ENCODE data around the gene DAPL1. TPM values are rescaled to one million over a fixed set of nuclear protein-coding genes. Genes with fewer than 3 reads are reported as not detected.

The DAPL1 gene
- total RNA-seq, 1 donor from 2014 or later, result 101 TPM

DNA sequence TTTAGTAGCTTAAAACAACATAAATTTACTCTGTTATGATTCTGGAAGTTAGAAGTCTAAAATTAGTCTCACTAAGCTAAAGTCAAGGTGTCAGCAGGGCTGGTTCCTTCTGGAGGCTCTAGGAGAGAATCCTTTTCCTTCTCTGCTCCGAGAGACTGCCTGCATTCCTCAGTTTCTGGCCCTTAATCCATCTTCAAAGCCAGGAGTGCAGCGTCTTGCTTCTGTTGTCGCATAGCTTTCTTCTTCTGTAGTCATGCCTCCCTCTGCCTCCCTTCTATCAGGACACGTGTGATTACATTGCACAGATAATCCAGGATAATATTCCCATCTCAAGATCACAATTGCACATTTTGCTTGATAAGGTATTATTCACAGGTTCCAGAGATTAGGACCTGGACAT, 35.1 kb downstream of the DAPL1 start:
- no peak for TF ChIP-seq POLR2A (IDR thresholded peaks at IDR 0.05)
- no peak for TF ChIP-seq POLR2AphosphoS5 (IDR thresholded peaks at IDR 0.05; ENCODE audit: insufficient read depth in 1 of 2, low read depth in 1 of 2)
- TF ChIP-seq, protein P1, sequence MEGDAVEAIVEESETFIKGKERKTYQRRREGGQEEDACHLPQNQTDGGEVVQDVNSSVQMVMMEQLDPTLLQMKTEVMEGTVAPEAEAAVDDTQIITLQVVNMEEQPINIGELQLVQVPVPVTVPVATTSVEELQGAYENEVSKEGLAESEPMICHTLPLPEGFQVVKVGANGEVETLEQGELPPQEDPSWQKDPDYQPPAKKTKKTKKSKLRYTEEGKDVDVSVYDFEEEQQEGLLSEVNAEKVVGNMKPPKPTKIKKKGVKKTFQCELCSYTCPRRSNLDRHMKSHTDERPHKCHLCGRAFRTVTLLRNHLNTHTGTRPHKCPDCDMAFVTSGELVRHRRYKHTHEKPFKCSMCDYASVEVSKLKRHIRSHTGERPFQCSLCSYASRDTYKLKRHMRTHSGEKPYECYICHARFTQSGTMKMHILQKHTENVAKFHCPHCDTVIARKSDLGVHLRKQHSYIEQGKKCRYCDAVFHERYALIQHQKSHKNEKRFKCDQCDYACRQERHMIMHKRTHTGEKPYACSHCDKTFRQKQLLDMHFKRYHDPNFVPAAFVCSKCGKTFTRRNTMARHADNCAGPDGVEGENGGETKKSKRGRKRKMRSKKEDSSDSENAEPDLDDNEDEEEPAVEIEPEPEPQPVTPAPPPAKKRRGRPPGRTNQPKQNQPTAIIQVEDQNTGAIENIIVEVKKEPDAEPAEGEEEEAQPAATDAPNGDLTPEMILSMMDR (IDR thresholded peaks at IDR 0.05), result no peak
- Histone ChIP-seq H3K9me3 (no peaks in the 10 kb centered on the region), H3K27ac (no peak overlapping the region), H3K27me3 (no peaks in the 10 kb centered on the region), H3K4me3 (no peak overlapping the region), H3K36me3 (no peaks in the 10 kb centered on the region), H3K4me1 (no peaks in the 10 kb centered on the region)
- DNase-seq (ENCODE audit: extremely low spot score in 2 of 2), result no peak
- intact Hi-C loops (cut with DNase I), result no loop called here

DNA sequence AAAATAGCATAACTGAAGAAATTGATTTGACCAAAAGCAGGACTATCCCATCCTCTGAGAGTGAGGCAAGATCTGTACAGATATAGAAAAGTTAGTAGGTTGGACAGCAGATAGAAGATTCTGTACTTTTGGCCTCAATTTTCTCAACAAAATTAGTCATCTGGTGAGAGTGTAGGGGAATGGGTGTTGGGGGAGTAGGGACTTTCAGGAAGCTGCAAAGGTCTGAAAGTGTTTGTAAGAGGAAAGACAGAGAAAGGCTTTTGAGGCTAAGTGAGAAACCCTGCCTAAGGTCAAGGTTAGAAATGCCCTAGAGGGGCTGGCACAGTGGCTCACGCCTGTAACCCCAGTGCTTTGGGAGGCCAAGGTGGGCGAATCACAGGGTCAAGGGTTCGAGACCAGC, 40.3 kb downstream of the DAPL1 start:
- Histone ChIP-seq H3K9me3 (no peaks in the 10 kb centered on the region), H3K36me3 (no peaks in the 10 kb centered on the region), H3K4me3 (no peak overlapping the region), H3K4me1 (no peaks in the 10 kb centered on the region), H3K27ac (no peak overlapping the region), H3K27me3 (no peaks in the 10 kb centered on the region)
- intact Hi-C loops (cut with DNase I), result no loop called here
- TF ChIP-seq POLR2A (IDR thresholded peaks at IDR 0.05) (no peak), POLR2AphosphoS5 (IDR thresholded peaks at IDR 0.05; ENCODE audit: insufficient read depth in 1 of 2, low read depth in 1 of 2) (no peak)
- TF ChIP-seq, protein P1 (IDR thresholded peaks at IDR 0.05), result no peak
- no peak for DNase-seq (ENCODE audit: extremely low spot score in 2 of 2)

DNA sequence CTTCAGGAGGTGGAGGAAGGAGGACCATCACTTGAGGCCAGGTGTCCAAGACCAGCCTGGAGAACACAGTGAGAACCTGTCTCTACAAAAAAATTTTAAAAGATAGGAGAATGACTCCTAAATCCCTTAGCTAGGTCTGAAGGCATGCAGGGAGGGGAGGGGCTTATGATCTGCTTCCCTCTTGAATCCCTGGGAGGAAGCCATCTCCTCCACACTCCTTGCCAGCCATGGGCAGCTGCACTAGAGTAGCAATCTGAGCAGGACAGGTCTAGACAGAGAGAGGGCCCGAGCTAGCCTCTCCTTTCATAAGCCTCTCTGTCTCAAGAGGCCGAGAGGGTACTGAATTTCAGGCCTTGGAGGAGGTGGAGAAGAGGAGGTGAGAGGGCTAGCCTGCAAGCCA, 42.5 kb downstream of the DAPL1 start:
- no peak overlapping the region for H3K4me3 ChIP-seq
- no peak for DNase-seq (ENCODE audit: extremely low spot score in 2 of 2)
- H3K36me3 ChIP-seq, result no peaks in the 10 kb centered on the region
- H3K9me3 ChIP-seq, result no peaks in the 10 kb centered on the region
- TF ChIP-seq, protein P1 (IDR thresholded peaks at IDR 0.05), result no peak
- no peak for TF ChIP-seq POLR2A (IDR thresholded peaks at IDR 0.05)
- peaks cover 13% of the 10 kb centered on the region for H3K4me1 ChIP-seq
- H3K27ac ChIP-seq, result no peak overlapping the region
- intact Hi-C loops (cut with DNase I), result no loop called here
- H3K27me3 ChIP-seq, result no peaks in the 10 kb centered on the region

- Histone ChIP-seq H3K9me3 (no peaks in the 10 kb centered on the region), H3K27me3 (no peaks in the 10 kb centered on the region), H3K4me1 (peaks cover 29% of the 10 kb centered on the region), H3K27ac (peak overlapping the region; percentile 56), H3K4me3 (no peak overlapping the region), H3K36me3 (no peaks in the 10 kb centered on the region)
- no peak for TF ChIP-seq POLR2A (IDR thresholded peaks at IDR 0.05)
- TF ChIP-seq, protein P1 (IDR thresholded peaks at IDR 0.05), result no peak
- TF ChIP-seq POLR2AphosphoS5 (IDR thresholded peaks at IDR 0.05; ENCODE audit: insufficient read depth in 1 of 2, low read depth in 1 of 2), result peak in 1 of 2 donors; percentile 76
- no peak for DNase-seq (ENCODE audit: extremely low spot score in 2 of 2)
- intact Hi-C loops (cut with DNase I), result no loop called here
Measured at GRCh38 chr2:158841850-158842249, 46.7 kb downstream of the DAPL1 start.

GRCh38 chr2:158845444-158845843, 50.3 kb downstream of the DAPL1 start:
- intact Hi-C loops (cut with DNase I), result no loop called here
- H3K4me1 ChIP-seq, result peaks cover 29% of the 10 kb centered on the region
- H3K4me3 ChIP-seq, result no peak overlapping the region
- no peak for DNase-seq (ENCODE audit: extremely low spot score in 2 of 2)
- no peaks in the 10 kb centered on the region for H3K36me3 ChIP-seq
- no peak for TF ChIP-seq POLR2AphosphoS5 (IDR thresholded peaks at IDR 0.05; ENCODE audit: insufficient read depth in 1 of 2, low read depth in 1 of 2)
- no peak for TF ChIP-seq POLR2A (IDR thresholded peaks at IDR 0.05)
- TF ChIP-seq, protein P1 (IDR thresholded peaks at IDR 0.05), result no peak
- H3K27ac ChIP-seq, result no peak overlapping the region
- no peaks in the 10 kb centered on the region for H3K27me3 ChIP-seq
- H3K9me3 ChIP-seq, result no peaks in the 10 kb centered on the region
